ENCODE results near the gene CYP3A5. TPM values are rescaled to one million over a fixed set of nuclear protein-coding genes. Genes with fewer than 3 reads are reported as not detected.

Gene CYP3A5
- total RNA-seq, 1 donor from 2014 or later, result 0.07 TPM

GRCh38 chr7:99674995-99675742 is 4.6 kb downstream of the CYP3A5 start:
- no peak overlapping the region for H3K27ac Mint-ChIP-seq (ENCODE audit: unreplicated experiment)
- Histone ChIP-seq H3K27me3 (ENCODE audit: insufficient read depth, low read length) (no peaks in the 10 kb centered on the region), H3K79me2 (ENCODE audit: insufficient read depth, low read length) (no peaks in the 10 kb centered on the region), H3K4me3 (ENCODE audit: insufficient read depth, low read depth, low read length) (no peak overlapping the region), H3K4me2 (ENCODE audit: low read length) (no peak overlapping the region), H3K27ac (ENCODE audit: low read depth, low read length) (no peak overlapping the region), H3K9ac (ENCODE audit: low read length) (no peak overlapping the region), H3K36me3 (ENCODE audit: insufficient read depth, low read length) (no peaks in the 10 kb centered on the region), H2AFZ (ENCODE audit: low read depth, low read length) (no peak overlapping the region), H3K9me3 (ENCODE audit: insufficient read depth, low read depth, low read length) (no peaks in the 10 kb centered on the region), H4K20me1 (ENCODE audit: insufficient read depth, low read length) (no peaks in the 10 kb centered on the region), H3K4me1 (ENCODE audit: insufficient read depth, low read length) (no peaks in the 10 kb centered on the region)
- TF ChIP-seq EZH2 (IDR thresholded peaks at IDR 0.05; ENCODE audit: insufficient read depth, low read length) (no peak), CTCF (IDR thresholded peaks at IDR 0.05; ENCODE audit: insufficient read depth, low read depth, low read length) (no peak)
- H3K27me3 Mint-ChIP-seq (ENCODE audit: low read depth, unreplicated experiment), result peaks cover 7% of the 10 kb centered on the region
- no peak overlapping the region for H3K4me3 Mint-ChIP-seq (ENCODE audit: unreplicated experiment)
- peaks cover 2% of the 10 kb centered on the region for H3K9me3 Mint-ChIP-seq (ENCODE audit: unreplicated experiment)
- no peak for FAIRE-seq
- H3K36me3 Mint-ChIP-seq (ENCODE audit: low read depth, unreplicated experiment), result peaks cover 6% of the 10 kb centered on the region
- peaks cover 11% of the 10 kb centered on the region for H3K4me1 Mint-ChIP-seq (ENCODE audit: low read depth, unreplicated experiment)
- DNase-seq (ENCODE audit: low read depth), result no peak

GRCh38 chr7:99672573-99672972 is 7.2 kb downstream of the CYP3A5 start:
- no peaks in the 10 kb centered on the region for H3K9me3 Mint-ChIP-seq (ENCODE audit: unreplicated experiment)
- Histone ChIP-seq H4K20me1 (ENCODE audit: insufficient read depth, low read length) (no peaks in the 10 kb centered on the region), H3K4me1 (ENCODE audit: insufficient read depth, low read length) (no peaks in the 10 kb centered on the region), H3K79me2 (ENCODE audit: insufficient read depth, low read length) (no peaks in the 10 kb centered on the region), H2AFZ (ENCODE audit: low read depth, low read length) (no peak overlapping the region), H3K4me3 (ENCODE audit: insufficient read depth, low read depth, low read length) (no peak overlapping the region), H3K36me3 (ENCODE audit: insufficient read depth, low read length) (no peaks in the 10 kb centered on the region), H3K4me2 (ENCODE audit: low read length) (no peak overlapping the region), H3K27ac (ENCODE audit: low read depth, low read length) (no peak overlapping the region), H3K9me3 (ENCODE audit: insufficient read depth, low read depth, low read length) (no peaks in the 10 kb centered on the region), H3K27me3 (ENCODE audit: insufficient read depth, low read length) (no peaks in the 10 kb centered on the region), H3K9ac (ENCODE audit: low read length) (no peak overlapping the region)
- DNase-seq (ENCODE audit: low read depth) (no peak), FAIRE-seq (no peak)
- TF ChIP-seq CTCF (IDR thresholded peaks at IDR 0.05; ENCODE audit: insufficient read depth, low read depth, low read length), result no peak
- TF ChIP-seq EZH2 (IDR thresholded peaks at IDR 0.05; ENCODE audit: insufficient read depth, low read length), result no peak
- H3K4me1 Mint-ChIP-seq (ENCODE audit: low read depth, unreplicated experiment), result peaks cover 6% of the 10 kb centered on the region
- no peak overlapping the region for H3K4me3 Mint-ChIP-seq (ENCODE audit: unreplicated experiment)
- H3K36me3 Mint-ChIP-seq (ENCODE audit: low read depth, unreplicated experiment), result peaks cover 5% of the 10 kb centered on the region
- H3K27ac Mint-ChIP-seq (ENCODE audit: unreplicated experiment), result no peak overlapping the region
- H3K27me3 Mint-ChIP-seq (ENCODE audit: low read depth, unreplicated experiment), result peaks cover 7% of the 10 kb centered on the region

- Histone ChIP-seq H3K27me3 (ENCODE audit: insufficient read depth, low read length) (no peaks in the 10 kb centered on the region), H2AFZ (ENCODE audit: low read depth, low read length) (no peak overlapping the region), H3K79me2 (ENCODE audit: insufficient read depth, low read length) (no peaks in the 10 kb centered on the region), H3K27ac (ENCODE audit: low read depth, low read length) (no peak overlapping the region), H3K4me3 (ENCODE audit: insufficient read depth, low read depth, low read length) (no peak overlapping the region), H4K20me1 (ENCODE audit: insufficient read depth, low read length) (no peaks in the 10 kb centered on the region), H3K9me3 (ENCODE audit: insufficient read depth, low read depth, low read length) (no peaks in the 10 kb centered on the region), H3K4me1 (ENCODE audit: insufficient read depth, low read length) (no peaks in the 10 kb centered on the region), H3K36me3 (ENCODE audit: insufficient read depth, low read length) (no peaks in the 10 kb centered on the region), H3K9ac (ENCODE audit: low read length) (no peak overlapping the region), H3K4me2 (ENCODE audit: low read length) (no peak overlapping the region)
- Mint-ChIP-seq H3K4me1 (ENCODE audit: low read depth, unreplicated experiment) (no peaks in the 10 kb centered on the region), H3K9me3 (ENCODE audit: unreplicated experiment) (no peaks in the 10 kb centered on the region), H3K36me3 (ENCODE audit: low read depth, unreplicated experiment) (peaks cover 5% of the 10 kb centered on the region), H3K4me3 (ENCODE audit: unreplicated experiment) (no peak overlapping the region), H3K27ac (ENCODE audit: unreplicated experiment) (no peak overlapping the region), H3K27me3 (ENCODE audit: low read depth, unreplicated experiment) (peaks cover 7% of the 10 kb centered on the region)
- no peak for DNase-seq (ENCODE audit: low read depth)
- FAIRE-seq, result no peak
- no peak for TF ChIP-seq EZH2 (IDR thresholded peaks at IDR 0.05; ENCODE audit: insufficient read depth, low read length)
- TF ChIP-seq CTCF (IDR thresholded peaks at IDR 0.05; ENCODE audit: insufficient read depth, low read depth, low read length), result no peak
Observed at GRCh38 chr7:99669782-99670181, 10.0 kb downstream of the CYP3A5 start.
